Rectal smooth muscle tissue (tissue), 1 donor: Measurements from ENCODE around the gene ZNF273.
"Not testable (repeated sequence)": the region's sequence is repeated elsewhere in the genome, so short reads cannot be mapped to it uniquely, and the experiment has no call there.

Source experiments
- H3K27ac ChIP-seq: one replicate; pipeline ENCODE4 v1.7.0; 2013; ENCODE audit warnings: low read depth, low read length, inconsistent platforms
- H3K27me3 ChIP-seq: one replicate; pipeline ENCODE4 v1.7.0; 2013; ENCODE audit warnings: low read length; ENCODE audit not compliant: control insufficient read depth, insufficient read depth
- H3K36me3 ChIP-seq: one replicate; pipeline ENCODE4 v1.7.0; 2013; ENCODE audit warnings: low read length; ENCODE audit not compliant: control insufficient read depth, insufficient read depth
- H3K4me1 ChIP-seq: one replicate; pipeline ENCODE4 v1.7.0; 2013; ENCODE audit warnings: low read length; ENCODE audit not compliant: control insufficient read depth, insufficient read depth
- H3K4me3 ChIP-seq: one replicate; pipeline ENCODE4 v1.7.0; 2013; ENCODE audit warnings: low read length
- H3K9ac ChIP-seq: one replicate; pipeline ENCODE4 v1.7.0; 2013; ENCODE audit warnings: low read length

ZNF273 gene

GRCh38 chr7:64888561-64888900 lies 14.5 kb upstream of the ZNF273 start:
- H3K27ac ChIP-seq = no peak overlapping the region
- H3K36me3 ChIP-seq = no peaks in the 10 kb centered on the region
- peaks cover 23% of the 10 kb centered on the region for H3K4me1 ChIP-seq
- peaks cover 10% of the 10 kb centered on the region for H3K27me3 ChIP-seq
- peak overlapping the region; percentile 49 for H3K9ac ChIP-seq
- peak overlapping the region; percentile 77 for H3K4me3 ChIP-seq

- Histone ChIP-seq H3K4me3 (peak overlapping the region; percentile 77), H3K9ac (peak overlapping the region; percentile 49), H3K27me3 (peaks cover 10% of the 10 kb centered on the region), H3K27ac (no peak overlapping the region), H3K4me1 (peaks cover 23% of the 10 kb centered on the region), H3K36me3 (no peaks in the 10 kb centered on the region)
These were observed 14.0 kb upstream of the ZNF273 start for GRCh38 chr7:64888901-64889685.

DNA sequence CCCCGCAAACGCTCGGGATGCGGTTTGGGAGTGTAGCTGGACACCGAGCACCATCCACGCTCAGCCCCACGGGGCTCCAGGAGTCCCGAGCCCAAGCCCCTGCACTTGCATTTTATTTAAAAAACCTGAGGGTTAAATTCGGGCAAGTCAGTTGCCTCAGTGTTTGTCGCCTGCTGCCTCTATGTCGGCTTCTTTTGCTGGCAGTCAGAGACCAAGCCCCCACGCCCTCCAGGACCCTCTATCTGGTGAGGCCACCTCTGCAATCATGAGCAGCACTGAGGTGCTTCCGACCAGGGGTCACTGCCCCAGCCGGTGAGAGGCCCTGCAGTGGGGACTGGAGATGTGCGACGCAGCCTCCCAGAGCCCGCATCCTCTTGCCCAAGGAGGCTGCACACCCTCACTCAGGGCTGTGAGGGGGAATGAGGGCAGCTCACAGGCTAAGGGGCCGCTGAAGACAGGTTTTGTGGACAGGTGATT lies 13.3 kb upstream of the ZNF273 start:
- peaks cover 10% of the 10 kb centered on the region for H3K27me3 ChIP-seq
- H3K4me3 ChIP-seq = peak overlapping the region; percentile 77
- H3K27ac ChIP-seq = no peak overlapping the region
- peaks cover 23% of the 10 kb centered on the region for H3K4me1 ChIP-seq
- H3K36me3 ChIP-seq = no peaks in the 10 kb centered on the region
- no peak overlapping the region for H3K9ac ChIP-seq

DNA sequence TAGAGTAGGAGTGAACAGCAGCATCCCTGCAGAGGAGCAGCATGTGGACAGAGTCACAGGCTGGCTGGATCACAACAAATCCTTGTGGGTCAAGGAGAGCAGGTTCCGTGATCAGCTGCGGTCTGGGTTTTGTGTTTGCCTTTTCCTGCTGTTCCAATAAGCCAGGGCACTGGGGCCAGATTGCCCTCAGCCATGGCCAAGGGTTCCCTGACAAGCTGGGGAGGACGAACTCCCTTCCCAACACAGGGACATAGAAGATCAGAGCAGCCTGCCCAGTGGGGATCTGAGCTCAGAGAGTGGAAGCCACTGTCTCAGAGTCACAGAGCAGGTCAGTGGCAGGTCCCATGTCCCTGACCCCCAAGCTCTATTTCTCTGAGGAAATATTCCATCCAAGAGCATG lies 12.8 kb upstream of the ZNF273 start:
- not testable (repeated sequence) for H3K36me3 ChIP-seq, H3K4me3 ChIP-seq, H3K9ac ChIP-seq, H3K27ac ChIP-seq, H3K27me3 ChIP-seq
- H3K4me1 ChIP-seq = peaks cover 23% of the 10 kb centered on the region

- H3K36me3 ChIP-seq = no peaks in the 10 kb centered on the region
- H3K4me1 ChIP-seq = peaks cover 23% of the 10 kb centered on the region
- peaks cover 10% of the 10 kb centered on the region for H3K27me3 ChIP-seq
- peak overlapping the region; percentile 5 for H3K4me3 ChIP-seq
- H3K9ac ChIP-seq = no peak overlapping the region
- H3K27ac ChIP-seq = peak overlapping the region; percentile 58
These were observed 12.2 kb upstream of the ZNF273 start for GRCh38 chr7:64890761-64891362.

DNA sequence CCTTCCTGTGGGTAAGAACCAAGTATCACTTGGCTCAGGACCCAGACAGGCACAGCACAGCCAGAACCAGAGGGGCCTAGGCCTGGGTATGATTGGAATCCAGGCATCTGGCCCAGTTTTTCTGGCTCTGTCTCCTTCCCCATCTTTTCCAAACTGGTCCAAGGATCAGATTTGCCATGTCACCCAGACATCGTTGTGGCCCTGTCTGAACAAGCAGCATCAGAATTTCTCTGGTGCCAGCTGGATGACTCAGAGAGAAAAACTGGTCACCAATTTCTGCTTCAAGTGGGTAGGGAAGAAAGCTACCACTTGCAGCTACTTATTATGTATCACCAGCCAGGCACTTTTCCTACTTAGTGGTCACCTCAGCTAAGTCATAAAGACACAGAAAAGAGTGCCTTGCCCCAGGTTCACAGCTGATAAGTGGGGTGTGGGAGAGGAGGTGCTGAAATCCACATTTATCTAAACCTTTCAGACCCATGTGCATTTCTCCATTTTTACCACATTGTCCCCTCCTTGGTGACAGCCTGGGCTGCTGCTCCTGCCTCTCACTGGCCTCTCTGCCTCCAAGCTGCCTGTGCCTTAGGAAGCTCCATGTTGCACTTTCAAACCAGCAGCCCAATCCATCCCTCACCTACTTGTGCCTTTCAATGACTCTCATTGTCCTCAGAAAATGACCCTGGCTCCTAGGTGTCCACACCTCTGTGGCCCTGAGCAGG lies 11.6 kb upstream of the ZNF273 start:
- peak overlapping the region; percentile 58 for H3K27ac ChIP-seq
- peaks cover 23% of the 10 kb centered on the region for H3K4me1 ChIP-seq
- not testable (repeated sequence) for H3K36me3 ChIP-seq, H3K4me3 ChIP-seq, H3K9ac ChIP-seq, H3K27me3 ChIP-seq

- Histone ChIP-seq H3K4me3 (no peak overlapping the region), H3K27me3 (peaks cover 10% of the 10 kb centered on the region), H3K9ac (no peak overlapping the region), H3K4me1 (peaks cover 23% of the 10 kb centered on the region), H3K27ac (no peak overlapping the region), H3K36me3 (no peaks in the 10 kb centered on the region)
These were observed 11.0 kb upstream of the ZNF273 start for GRCh38 chr7:64892116-64892515.

- no peak overlapping the region for H3K9ac ChIP-seq
- H3K27me3 ChIP-seq = peaks cover 10% of the 10 kb centered on the region
- H3K4me1 ChIP-seq = peaks cover 23% of the 10 kb centered on the region
These were observed 10.3 kb upstream of the ZNF273 start for GRCh38 chr7:64892666-64893309.

DNA sequence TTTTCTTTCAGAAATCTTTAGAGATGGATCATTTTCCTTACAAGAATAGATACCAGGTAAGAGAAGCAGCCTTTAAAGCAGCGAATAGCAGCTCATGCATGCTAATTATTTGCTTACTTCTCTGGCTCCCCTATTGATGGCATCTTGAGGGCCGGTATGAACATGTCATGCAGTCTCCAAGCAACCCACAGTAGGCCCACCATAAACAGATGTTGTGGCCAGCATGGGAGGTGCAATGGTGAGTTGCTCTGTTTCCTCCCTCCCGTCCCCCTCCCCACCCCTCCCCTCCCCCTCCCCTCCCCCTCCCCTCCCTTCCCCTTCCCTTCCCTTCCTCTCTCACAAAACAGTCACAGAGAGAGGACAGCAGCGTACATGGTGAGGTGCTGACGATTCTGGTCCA lies 9.7 kb upstream of the ZNF273 start:
- Histone ChIP-seq H3K4me3 (no peak overlapping the region), H3K27me3 (peaks cover 5% of the 10 kb centered on the region), H3K36me3 (no peaks in the 10 kb centered on the region), H3K27ac (no peak overlapping the region), H3K4me1 (peaks cover 18% of the 10 kb centered on the region), H3K9ac (no peak overlapping the region)

More at GRCh38 chr7:64892666-64893309, 10.3 kb upstream of the ZNF273 start:
- no peak overlapping the region for H3K27ac ChIP-seq
- H3K4me3 ChIP-seq = no peak overlapping the region
- no peaks in the 10 kb centered on the region for H3K36me3 ChIP-seq

DNA sequence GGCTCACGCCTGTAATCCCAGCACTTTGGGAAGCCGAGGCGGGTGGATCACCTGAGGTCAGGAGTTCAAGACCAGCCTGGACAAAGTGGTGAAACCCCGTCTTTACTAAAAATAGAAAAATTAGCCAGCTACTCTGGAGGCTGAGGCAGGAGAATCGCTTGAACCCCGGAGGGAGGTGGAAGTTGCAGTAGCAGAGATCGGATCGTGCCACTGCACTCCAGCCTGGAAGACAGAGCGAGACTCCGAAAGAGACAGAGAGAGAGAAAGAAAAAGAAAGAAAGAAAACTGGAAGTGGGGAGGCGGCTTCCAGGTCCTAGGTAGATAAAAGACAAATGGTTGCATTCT lies 640 bp upstream of the ZNF273 start:
- not testable (repeated sequence) for H3K36me3 ChIP-seq, H3K27me3 ChIP-seq, H3K4me1 ChIP-seq, H3K27ac ChIP-seq, H3K9ac ChIP-seq
- H3K4me3 ChIP-seq = peak overlapping the region; percentile 15

DNA sequence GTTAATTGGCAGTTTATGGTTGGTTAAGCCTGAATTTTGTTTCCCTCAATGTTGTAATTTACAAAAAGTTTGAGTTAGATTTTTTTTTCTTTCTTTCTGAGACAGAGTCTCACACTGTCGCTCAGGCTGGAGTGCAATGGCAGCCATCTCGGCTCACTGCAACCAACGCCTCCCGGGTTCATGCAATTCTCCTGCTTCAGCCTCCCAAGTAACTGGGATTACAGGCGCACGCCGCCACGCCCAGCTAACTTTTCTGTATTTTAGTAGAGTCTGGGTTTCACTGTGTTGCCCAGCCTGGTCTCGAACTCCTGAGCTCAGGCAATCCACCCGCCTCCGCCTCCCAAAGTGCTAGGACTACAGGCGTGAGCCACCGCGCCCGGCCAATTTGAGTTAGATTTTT lies 935 bp downstream of the ZNF273 start:
- Histone ChIP-seq H3K4me3 (peak overlapping the region; percentile 81), H3K9ac (no peak overlapping the region), H3K36me3 (no peaks in the 10 kb centered on the region), H3K27me3 (no peaks in the 10 kb centered on the region), H3K4me1 (no peaks in the 10 kb centered on the region), H3K27ac (no peak overlapping the region)

DNA sequence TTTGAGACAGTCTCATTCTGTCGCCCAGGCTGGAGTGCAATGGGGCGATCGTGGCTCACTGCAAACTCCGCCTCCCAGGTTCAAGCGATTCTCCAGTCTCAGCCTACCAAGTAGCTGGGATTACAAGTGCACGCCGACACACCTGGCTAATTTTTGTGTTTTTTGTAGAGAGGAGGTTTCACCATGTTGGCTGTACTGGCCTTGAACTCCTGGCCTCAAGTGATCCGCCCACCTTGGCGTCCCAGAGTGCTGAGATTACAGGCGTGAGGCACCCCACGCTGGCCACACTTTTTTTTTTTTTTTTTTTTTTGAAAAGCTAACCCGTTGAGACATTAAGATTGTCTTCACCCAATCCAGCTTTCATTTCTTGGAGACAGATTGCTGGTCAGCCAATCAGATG lies 2.1 kb downstream of the ZNF273 start:
- H3K4me1 ChIP-seq = no peaks in the 10 kb centered on the region
- no peak overlapping the region for H3K27ac ChIP-seq

More for the DNA sequence above, 2.1 kb downstream of the ZNF273 start:
- H3K27me3 ChIP-seq = no peaks in the 10 kb centered on the region
- H3K9ac ChIP-seq = no peak overlapping the region
- no peak overlapping the region for H3K4me3 ChIP-seq
- H3K36me3 ChIP-seq = no peaks in the 10 kb centered on the region
